A673 (cell line): Measurements from ENCODE around the gene LRFN4.

Experiments
- EZH2 ChIP-seq: fragments of 200-600 bp; sonication (generic); IDR thresholded peaks from 2 replicates; pipeline ENCODE4 v1.6.1; 2017; ENCODE audit warnings: borderline replicate concordance, low read depth, mild to moderate bottlenecking, mixed read lengths, antibody characterized with exemption, low read length; ENCODE audit not compliant: poor library complexity, severe bottlenecking
- TF ChIP-seq, protein P1 (sequence below): fragments of 300-800, 200-600 bp; sonication (generic); conservative IDR thresholded peaks from 2 replicates; pipeline ENCODE4 v1.5.1; 2017; ENCODE audit warnings: low read depth, mild to moderate bottlenecking, antibody characterized with exemption, low read length, moderate library complexity, mixed read lengths

DNA sequence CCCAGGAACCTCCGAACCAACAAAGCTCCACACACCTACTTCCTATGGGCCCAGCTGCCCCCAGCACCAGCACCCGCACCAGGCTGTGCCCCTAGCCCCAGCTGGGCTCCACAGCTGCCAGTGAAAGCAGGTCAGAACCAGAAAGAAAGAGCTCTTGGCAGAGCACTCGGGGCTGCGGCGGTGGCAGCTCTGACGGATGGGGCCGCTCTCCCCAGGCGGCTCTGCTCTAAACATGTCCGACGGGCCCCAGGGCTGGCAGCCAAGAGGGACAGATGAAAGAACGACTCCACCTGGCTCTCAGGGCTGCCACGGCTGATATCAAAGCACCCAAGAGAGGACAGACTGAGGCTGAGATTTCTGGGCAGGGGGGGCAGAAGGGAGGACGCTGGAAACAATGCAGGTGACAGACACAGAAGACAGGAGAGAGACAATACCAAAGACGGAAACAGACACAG lies 25.7 kb downstream of the LRFN4 start:
- TF ChIP-seq, protein P1, sequence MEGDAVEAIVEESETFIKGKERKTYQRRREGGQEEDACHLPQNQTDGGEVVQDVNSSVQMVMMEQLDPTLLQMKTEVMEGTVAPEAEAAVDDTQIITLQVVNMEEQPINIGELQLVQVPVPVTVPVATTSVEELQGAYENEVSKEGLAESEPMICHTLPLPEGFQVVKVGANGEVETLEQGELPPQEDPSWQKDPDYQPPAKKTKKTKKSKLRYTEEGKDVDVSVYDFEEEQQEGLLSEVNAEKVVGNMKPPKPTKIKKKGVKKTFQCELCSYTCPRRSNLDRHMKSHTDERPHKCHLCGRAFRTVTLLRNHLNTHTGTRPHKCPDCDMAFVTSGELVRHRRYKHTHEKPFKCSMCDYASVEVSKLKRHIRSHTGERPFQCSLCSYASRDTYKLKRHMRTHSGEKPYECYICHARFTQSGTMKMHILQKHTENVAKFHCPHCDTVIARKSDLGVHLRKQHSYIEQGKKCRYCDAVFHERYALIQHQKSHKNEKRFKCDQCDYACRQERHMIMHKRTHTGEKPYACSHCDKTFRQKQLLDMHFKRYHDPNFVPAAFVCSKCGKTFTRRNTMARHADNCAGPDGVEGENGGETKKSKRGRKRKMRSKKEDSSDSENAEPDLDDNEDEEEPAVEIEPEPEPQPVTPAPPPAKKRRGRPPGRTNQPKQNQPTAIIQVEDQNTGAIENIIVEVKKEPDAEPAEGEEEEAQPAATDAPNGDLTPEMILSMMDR = no peak
- no peak for TF ChIP-seq EZH2
